Measurements from ENCODE around the gene ECHDC1. TPM values are rescaled to one million over a fixed set of nuclear protein-coding genes. Genes with fewer than 3 reads are reported as not detected.

ECHDC1 gene
- total and polyA plus RNA-seq, 4 donors = 28.8 to 66.2 (median 50.8) TPM

GRCh38 chr6:127273499-127273898 lies 69.9 kb downstream of the ECHDC1 start:
- H3K9ac ChIP-seq (ENCODE audit: low read depth in 1 of 2, low read length in 2 of 2) = no peak overlapping the region
- H3K36me3 ChIP-seq (ENCODE audit: control insufficient read depth in 4 of 4, insufficient read depth in 3 of 4, low read depth in 1 of 4, low read length in 3 of 4) = no peaks in the 10 kb centered on the region
- DNase-seq (ENCODE audit: low spot score) = no peak
- H3K4me1 ChIP-seq (ENCODE audit: control insufficient read depth in 4 of 4, insufficient read depth in 4 of 4, low read length in 3 of 4) = peaks cover 3 to 56% (median 19%) of the 10 kb centered on the region in 4 donors
- H3K4me3 ChIP-seq (ENCODE audit: low read depth in 1 of 3, low read length in 3 of 3) = no peak overlapping the region
- 92% methylated on average over 2 of the region's 2 CpGs for WGBS
- no peak overlapping the region for H3K27ac ChIP-seq (ENCODE audit: low read depth in 1 of 2, low read length in 2 of 2)
- no peaks in the 10 kb centered on the region for H3K9me3 ChIP-seq (ENCODE audit: control insufficient read depth in 4 of 4, low read length in 3 of 4)
- no peaks in the 10 kb centered on the region for H3K27me3 ChIP-seq (ENCODE audit: control insufficient read depth in 4 of 4, insufficient read depth in 4 of 4, low read length in 3 of 4)
- TF ChIP-seq CTCF (IDR thresholded peaks at IDR 0.05; ENCODE audit: low read depth, low read length, missing input control) (no peak), EGR1 (IDR thresholded peaks at IDR 0.05; ENCODE audit: low read depth in 2 of 2) (no peak)

- Histone ChIP-seq H3K4me1 (ENCODE audit: control insufficient read depth in 4 of 4, insufficient read depth in 4 of 4, low read length in 3 of 4) (peaks cover 3 to 56% (median 13%) of the 10 kb centered on the region in 4 donors), H3K27ac (ENCODE audit: low read depth in 1 of 2, low read length in 2 of 2) (no peak overlapping the region)
- 87% methylated on average over 3 of the region's 3 CpGs for WGBS
Observed at GRCh38 chr6:127272576-127272975, 70.8 kb downstream of the ECHDC1 start.

GRCh38 chr6:127267646-127268625 lies 75.5 kb downstream of the ECHDC1 start:
- Histone ChIP-seq H3K9me3 (ENCODE audit: control insufficient read depth in 4 of 4, low read length in 3 of 4) (no peaks in the 10 kb centered on the region), H3K36me3 (ENCODE audit: control insufficient read depth in 4 of 4, insufficient read depth in 3 of 4, low read depth in 1 of 4, low read length in 3 of 4) (no peaks in the 10 kb centered on the region), H3K9ac (ENCODE audit: low read depth in 1 of 2, low read length in 2 of 2) (peak overlapping the region; percentile 99 to 100), H3K4me1 (ENCODE audit: control insufficient read depth in 4 of 4, insufficient read depth in 4 of 4, low read length in 3 of 4) (peaks cover 0 to 44% (median 12%) of the 10 kb centered on the region in 4 donors), H3K27ac (ENCODE audit: low read depth in 1 of 2, low read length in 2 of 2) (peak overlapping the region; percentile 99 to 100), H3K4me3 (ENCODE audit: low read depth in 1 of 3, low read length in 3 of 3) (peak overlapping the region; percentile 80 to 99 (median 92)), H3K27me3 (ENCODE audit: control insufficient read depth in 4 of 4, insufficient read depth in 4 of 4, low read length in 3 of 4) (no peaks in the 10 kb centered on the region)
- TF ChIP-seq SP1 (IDR thresholded peaks at IDR 0.05) = peak; percentile 27
- peak in 1 of 2 donors; percentile 5 for TF ChIP-seq HNF4A (conservative IDR thresholded peaks at IDR 0.05)
- TF ChIP-seq YY1 (IDR thresholded peaks at IDR 0.05) = no peak
- peak; percentile 37 for TF ChIP-seq TAF1 (conservative IDR thresholded peaks at IDR 0.05)
- no peak for DNase-seq (ENCODE audit: low spot score)
- WGBS = 1% methylated on average over 16 of the region's 16 CpGs

More at GRCh38 chr6:127272576-127272975, 70.8 kb downstream of the ECHDC1 start:
- Histone ChIP-seq H3K9ac (ENCODE audit: low read depth in 1 of 2, low read length in 2 of 2) (no peak overlapping the region), H3K36me3 (ENCODE audit: control insufficient read depth in 4 of 4, insufficient read depth in 3 of 4, low read depth in 1 of 4, low read length in 3 of 4) (no peaks in the 10 kb centered on the region), H3K9me3 (ENCODE audit: control insufficient read depth in 4 of 4, low read length in 3 of 4) (no peaks in the 10 kb centered on the region), H3K27me3 (ENCODE audit: control insufficient read depth in 4 of 4, insufficient read depth in 4 of 4, low read length in 3 of 4) (no peaks in the 10 kb centered on the region), H3K4me3 (ENCODE audit: low read depth in 1 of 3, low read length in 3 of 3) (no peak overlapping the region)
- DNase-seq (ENCODE audit: low spot score) = no peak
- peak in 1 of 2 donors; percentile 8 for TF ChIP-seq HNF4A (conservative IDR thresholded peaks at IDR 0.05)
- TF ChIP-seq JUND (IDR thresholded peaks at IDR 0.05) = no peak

- peak overlapping the region; percentile 99 to 100 for H3K9ac ChIP-seq (ENCODE audit: low read depth in 1 of 2, low read length in 2 of 2)
- H3K4me3 ChIP-seq (ENCODE audit: low read depth in 1 of 3, low read length in 3 of 3) = peak overlapping the region; percentile 80 to 99 (median 92)
- peak overlapping the region; percentile 99 to 100 for H3K27ac ChIP-seq (ENCODE audit: low read depth in 1 of 2, low read length in 2 of 2)
- no peaks in the 10 kb centered on the region for H3K27me3 ChIP-seq (ENCODE audit: control insufficient read depth in 4 of 4, insufficient read depth in 4 of 4, low read length in 3 of 4)
- under 1% methylated on average over 64 of the region's 64 CpGs for WGBS
- DNase-seq (ENCODE audit: low spot score) = peak; percentile 86
- no peaks in the 10 kb centered on the region for H3K9me3 ChIP-seq (ENCODE audit: control insufficient read depth in 4 of 4, low read length in 3 of 4)
- peaks cover 0 to 36% (median 7%) of the 10 kb centered on the region in 4 donors for H3K4me1 ChIP-seq (ENCODE audit: control insufficient read depth in 4 of 4, insufficient read depth in 4 of 4, low read length in 3 of 4)
- no peaks in the 10 kb centered on the region for H3K36me3 ChIP-seq (ENCODE audit: control insufficient read depth in 4 of 4, insufficient read depth in 3 of 4, low read depth in 1 of 4, low read length in 3 of 4)
- TF ChIP-seq FOXA2 (IDR thresholded peaks at IDR 0.05) (no peak), SP1 (IDR thresholded peaks at IDR 0.05) (no peak), RXRA (IDR thresholded peaks at IDR 0.05) (no peak), NR2F2 (IDR thresholded peaks at IDR 0.05) (no peak), FOXA1 (IDR thresholded peaks at IDR 0.05) (no peak), HNF4G (IDR thresholded peaks at IDR 0.05) (no peak), YY1 (IDR thresholded peaks at IDR 0.05) (peak; percentile 97), REST (IDR thresholded peaks at IDR 0.05) (peak; percentile 5), HNF4A (conservative IDR thresholded peaks at IDR 0.05) (no peak), JUND (IDR thresholded peaks at IDR 0.05) (no peak)
Observed at GRCh38 chr6:127266892-127267645, 76.3 kb downstream of the ECHDC1 start.
